ENCODE results near the gene LMO3. TPM values are rescaled to one million over a fixed set of nuclear protein-coding genes. Genes with fewer than 3 reads are reported as not detected.

The LMO3 gene
- total RNA-seq, 1 experiment from 2014 or later = 36.2 TPM

DNA sequence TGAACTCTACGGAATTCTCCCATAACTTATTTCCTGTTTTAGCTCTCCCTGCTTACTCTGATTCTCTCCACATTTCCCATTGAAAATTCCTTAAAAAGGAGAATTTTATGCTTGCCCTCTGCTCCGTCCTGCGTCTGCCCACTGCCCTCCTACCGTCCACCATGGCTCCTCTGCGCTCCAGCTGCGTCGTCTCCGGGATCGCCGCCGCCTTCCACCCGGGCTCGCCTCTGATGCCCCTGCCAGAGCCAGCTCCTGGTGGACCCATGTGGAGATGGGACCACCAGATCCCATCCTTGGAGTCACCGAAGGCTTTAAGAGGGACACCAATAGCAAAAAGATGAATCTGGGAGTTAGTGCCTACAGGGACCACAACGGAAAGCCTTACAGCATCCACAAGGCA, 92.7 kb downstream of the LMO3 start:
- Histone ChIP-seq H3K9me3 (ENCODE audit: low read depth, low read length, poor library complexity, severe bottlenecking) (no peaks in the 10 kb centered on the region), H3K4me3 (ENCODE audit: low read depth, low read length, poor library complexity, severe bottlenecking) (no peak overlapping the region), H3K36me3 (ENCODE audit: insufficient read depth, low read length, poor library complexity, severe bottlenecking) (no peaks in the 10 kb centered on the region), H3K27me3 (replicated peaks; ENCODE audit: insufficient read depth, low read depth, low read length, poor library complexity) (no peaks in the 10 kb centered on the region), H3K4me1 (ENCODE audit: insufficient read depth, low read length, poor library complexity, severe bottlenecking) (no peaks in the 10 kb centered on the region), H3K27ac (ENCODE audit: low read depth, low read length, poor library complexity, severe bottlenecking) (no peak overlapping the region)
- BruUV-seq (replicated peaks) = no TSS peak
- CTCF ChIA-PET = no interaction called here
- POLR2A ChIA-PET (ENCODE audit: low non-redundant PET) = no interaction called here
- TF ChIP-seq EZH2 (IDR thresholded peaks at IDR 0.05; ENCODE audit: borderline replicate concordance, low read depth, low read length, poor library complexity, severe bottlenecking) = no peak
- TF ChIP-seq, protein P1, sequence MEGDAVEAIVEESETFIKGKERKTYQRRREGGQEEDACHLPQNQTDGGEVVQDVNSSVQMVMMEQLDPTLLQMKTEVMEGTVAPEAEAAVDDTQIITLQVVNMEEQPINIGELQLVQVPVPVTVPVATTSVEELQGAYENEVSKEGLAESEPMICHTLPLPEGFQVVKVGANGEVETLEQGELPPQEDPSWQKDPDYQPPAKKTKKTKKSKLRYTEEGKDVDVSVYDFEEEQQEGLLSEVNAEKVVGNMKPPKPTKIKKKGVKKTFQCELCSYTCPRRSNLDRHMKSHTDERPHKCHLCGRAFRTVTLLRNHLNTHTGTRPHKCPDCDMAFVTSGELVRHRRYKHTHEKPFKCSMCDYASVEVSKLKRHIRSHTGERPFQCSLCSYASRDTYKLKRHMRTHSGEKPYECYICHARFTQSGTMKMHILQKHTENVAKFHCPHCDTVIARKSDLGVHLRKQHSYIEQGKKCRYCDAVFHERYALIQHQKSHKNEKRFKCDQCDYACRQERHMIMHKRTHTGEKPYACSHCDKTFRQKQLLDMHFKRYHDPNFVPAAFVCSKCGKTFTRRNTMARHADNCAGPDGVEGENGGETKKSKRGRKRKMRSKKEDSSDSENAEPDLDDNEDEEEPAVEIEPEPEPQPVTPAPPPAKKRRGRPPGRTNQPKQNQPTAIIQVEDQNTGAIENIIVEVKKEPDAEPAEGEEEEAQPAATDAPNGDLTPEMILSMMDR (conservative IDR thresholded peaks at IDR 0.05; ENCODE audit: low read depth, low read length) = no peak
- no peak for DNase-seq (ENCODE audit: low spot score)
- intact Hi-C loops (cut with micrococcal nuclease; ENCODE audit: unreplicated experiment) = no loop called here

DNA sequence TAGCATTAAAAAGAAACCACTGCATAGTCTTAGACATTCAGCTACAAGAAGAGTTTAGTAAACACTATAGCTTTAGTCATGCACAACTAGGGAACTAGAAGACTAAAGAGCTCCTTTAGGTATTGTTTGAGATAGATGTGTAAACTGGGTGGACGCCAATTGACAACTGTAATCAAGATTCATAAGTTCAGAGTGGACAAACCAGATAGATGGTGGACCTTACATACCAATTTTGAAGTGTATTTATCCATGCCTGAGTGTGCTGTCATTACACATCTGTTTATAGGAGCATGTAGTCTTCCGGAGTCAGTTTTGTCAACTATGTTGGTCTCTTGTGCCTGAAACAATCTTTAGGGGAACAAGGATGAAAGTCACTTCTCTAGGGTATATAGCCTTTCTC, 96.6 kb downstream of the LMO3 start:
- ChIA-PET CTCF (no interaction called here), POLR2A (ENCODE audit: low non-redundant PET) (no interaction called here)
- no peak overlapping the region for H3K27ac ChIP-seq (ENCODE audit: low read depth, low read length, poor library complexity, severe bottlenecking)
- intact Hi-C loops (cut with micrococcal nuclease; ENCODE audit: unreplicated experiment) = no loop called here
- no peaks in the 10 kb centered on the region for H3K9me3 ChIP-seq (ENCODE audit: low read depth, low read length, poor library complexity, severe bottlenecking)
- no peaks in the 10 kb centered on the region for H3K36me3 ChIP-seq (ENCODE audit: insufficient read depth, low read length, poor library complexity, severe bottlenecking)
- H3K4me3 ChIP-seq (ENCODE audit: low read depth, low read length, poor library complexity, severe bottlenecking) = no peak overlapping the region
- BruUV-seq (replicated peaks) = no TSS peak
- H3K27me3 ChIP-seq (replicated peaks; ENCODE audit: insufficient read depth, low read depth, low read length, poor library complexity) = no peaks in the 10 kb centered on the region
- TF ChIP-seq, protein P1 (conservative IDR thresholded peaks at IDR 0.05; ENCODE audit: low read depth, low read length) = no peak
- no peak for TF ChIP-seq EZH2 (IDR thresholded peaks at IDR 0.05; ENCODE audit: borderline replicate concordance, low read depth, low read length, poor library complexity, severe bottlenecking)
- no peak for DNase-seq (ENCODE audit: low spot score)
- no peaks in the 10 kb centered on the region for H3K4me1 ChIP-seq (ENCODE audit: insufficient read depth, low read length, poor library complexity, severe bottlenecking)

DNA sequence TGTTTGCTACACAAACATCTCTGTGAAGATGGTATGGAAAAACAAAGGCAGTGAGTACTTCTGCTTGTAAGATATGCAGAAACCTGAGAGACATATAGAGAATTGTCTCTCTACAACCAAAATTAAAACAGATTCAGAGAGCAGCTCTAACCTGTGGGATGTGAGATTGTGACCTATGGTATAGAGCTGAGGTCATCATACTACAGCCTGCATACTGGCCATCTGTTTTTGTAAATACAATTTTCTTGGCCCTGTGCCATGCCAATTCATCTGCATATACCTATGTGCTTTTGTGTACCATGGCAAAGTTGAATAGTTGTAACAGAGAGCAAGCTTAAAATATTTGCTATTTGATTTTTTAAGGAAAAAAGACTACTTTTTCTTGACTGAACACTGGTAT, 99.6 kb downstream of the LMO3 start:
- H3K4me3 ChIP-seq (ENCODE audit: low read depth, low read length, poor library complexity, severe bottlenecking) = no peak overlapping the region
- no peak for TF ChIP-seq EZH2 (IDR thresholded peaks at IDR 0.05; ENCODE audit: borderline replicate concordance, low read depth, low read length, poor library complexity, severe bottlenecking)
- TF ChIP-seq, protein P1 (conservative IDR thresholded peaks at IDR 0.05; ENCODE audit: low read depth, low read length) = no peak
- H3K27me3 ChIP-seq (replicated peaks; ENCODE audit: insufficient read depth, low read depth, low read length, poor library complexity) = no peaks in the 10 kb centered on the region
- no peaks in the 10 kb centered on the region for H3K36me3 ChIP-seq (ENCODE audit: insufficient read depth, low read length, poor library complexity, severe bottlenecking)
- DNase-seq (ENCODE audit: low spot score) = no peak
- H3K27ac ChIP-seq (ENCODE audit: low read depth, low read length, poor library complexity, severe bottlenecking) = no peak overlapping the region
- intact Hi-C loops (cut with micrococcal nuclease; ENCODE audit: unreplicated experiment) = no loop called here
- ChIA-PET POLR2A (ENCODE audit: low non-redundant PET) (no interaction called here), CTCF (no interaction called here)
- H3K9me3 ChIP-seq (ENCODE audit: low read depth, low read length, poor library complexity, severe bottlenecking) = no peaks in the 10 kb centered on the region
- no TSS peak for BruUV-seq (replicated peaks)
- H3K4me1 ChIP-seq (ENCODE audit: insufficient read depth, low read length, poor library complexity, severe bottlenecking) = no peaks in the 10 kb centered on the region
